Measurements from ENCODE around the gene DNAI7. TPM values are rescaled to one million over a fixed set of nuclear protein-coding genes. Genes with fewer than 3 reads are reported as not detected.

Gene DNAI7
- total and polyA plus RNA-seq, 4 donors = 0.07 to 0.17 (median 0.14) TPM; not detected in 1

- H3K27me3 ChIP-seq (ENCODE audit: control insufficient read depth in 4 of 4, insufficient read depth in 4 of 4, low read length in 3 of 4) = no peaks in the 10 kb centered on the region
- no peak for DNase-seq (ENCODE audit: low spot score)
- H3K9me3 ChIP-seq (ENCODE audit: control insufficient read depth in 4 of 4, low read length in 3 of 4) = no peaks in the 10 kb centered on the region
- no peak overlapping the region for H3K4me3 ChIP-seq (ENCODE audit: low read depth in 1 of 3, low read length in 3 of 3)
- H3K9ac ChIP-seq (ENCODE audit: low read depth in 1 of 2, low read length in 2 of 2) = no peak overlapping the region
- no peak for TF ChIP-seq FOXA2 (IDR thresholded peaks at IDR 0.05)
- TF ChIP-seq RXRA (IDR thresholded peaks at IDR 0.05) = no peak
- TF ChIP-seq GABPA (IDR thresholded peaks at IDR 0.05 in 1 of 2, conservative IDR thresholded peaks at IDR 0.05 in 1 of 2) = no peak
- no peak for TF ChIP-seq CTCF (IDR thresholded peaks at IDR 0.05; ENCODE audit: low read depth, low read length, missing input control)
- TF ChIP-seq MAX (IDR thresholded peaks at IDR 0.05) = no peak
- TF ChIP-seq RAD21 (IDR thresholded peaks at IDR 0.05) = no peak
- TF ChIP-seq ZBTB33 (IDR thresholded peaks at IDR 0.05) = no peak
- no peak for TF ChIP-seq JUND (IDR thresholded peaks at IDR 0.05)
- TF ChIP-seq TAF1 (conservative IDR thresholded peaks at IDR 0.05) = no peak
- TF ChIP-seq NR2F2 (IDR thresholded peaks at IDR 0.05) = no peak
- TF ChIP-seq YY1 (IDR thresholded peaks at IDR 0.05) = no peak
- no peak for TF ChIP-seq HNF4G (IDR thresholded peaks at IDR 0.05)
- TF ChIP-seq FOXA1 (IDR thresholded peaks at IDR 0.05) = no peak
- no peak for TF ChIP-seq ATF3 (IDR thresholded peaks at IDR 0.05)
- TF ChIP-seq SP1 (IDR thresholded peaks at IDR 0.05) = no peak
- TF ChIP-seq EGR1 (IDR thresholded peaks at IDR 0.05; ENCODE audit: low read depth in 2 of 2) = no peak
- TF ChIP-seq REST (IDR thresholded peaks at IDR 0.05) = no peak
- no peak for TF ChIP-seq HNF4A (conservative IDR thresholded peaks at IDR 0.05)
- H3K36me3 ChIP-seq (ENCODE audit: control insufficient read depth in 4 of 4, insufficient read depth in 3 of 4, low read depth in 1 of 4, low read length in 3 of 4) = no peaks in the 10 kb centered on the region
- H3K4me1 ChIP-seq (ENCODE audit: control insufficient read depth in 4 of 4, insufficient read depth in 4 of 4, low read length in 3 of 4) = peaks cover 0 to 14% (median 11%) of the 10 kb centered on the region in 4 donors
- 81% methylated on average over 2 of the region's 2 CpGs for WGBS
- H3K27ac ChIP-seq (ENCODE audit: low read depth in 1 of 2, low read length in 2 of 2) = no peak overlapping the region
Observed at GRCh38 chr12:25197608-25198007, 2.6 kb upstream of the DNAI7 start.

Measured in liver (tissue), 9 donors.